CD8-positive, alpha-beta memory T cell (primary cell): ENCODE measurements around the gene KLHL33. TPM values are rescaled to one million over a fixed set of nuclear protein-coding genes. Genes with fewer than 3 reads are reported as not detected.

Experiments
- CTCF ChIA-PET: fragments of 350-600 bp; sonication (Branson Sonifier 250); formaldehyde crosslinking; loops from one replicate; lab custom pipeline; 2021; ENCODE audit warnings: antibody characterized with exemption; lab: Charles Lee
- POLR2A ChIA-PET: fragments of 350-600 bp; sonication (Branson Sonifier 250); formaldehyde crosslinking; loops from one replicate; lab custom pipeline; 2021; ENCODE audit warnings: antibody characterized with exemption; lab: Charles Lee
- DNase-seq, 5 donors: peaks; one replicate each; pipeline versions ENCODE4 v3.0.0 to v3.0.0-alpha.2; 2020 to 2022; ENCODE audit warnings: mixed read lengths in 1 of 5
- H3K27ac ChIP-seq: one replicate; pipeline ENCODE4 v1.7.0; 2013; ENCODE audit warnings: low read depth, mild to moderate bottlenecking, low read length, moderate library complexity
- H3K27me3 ChIP-seq: 2 replicates; pipeline ENCODE4 v1.7.0; 2013; ENCODE audit warnings: low read length, mild to moderate bottlenecking; ENCODE audit not compliant: insufficient read depth, poor library complexity, severe bottlenecking
- H3K36me3 ChIP-seq: 2 replicates; pipeline ENCODE4 v1.7.0; 2013; ENCODE audit warnings: mild to moderate bottlenecking, low read length, moderate library complexity; ENCODE audit not compliant: insufficient read depth
- H3K4me1 ChIP-seq: 2 replicates; pipeline ENCODE4 v1.7.0; 2013; ENCODE audit warnings: mild to moderate bottlenecking, low read length, moderate library complexity; ENCODE audit not compliant: insufficient read depth
- H3K4me3 ChIP-seq: 2 replicates; pipeline ENCODE4 v1.7.0; 2013; ENCODE audit warnings: mild to moderate bottlenecking, low read length
- H3K9me3 ChIP-seq: 2 replicates; pipeline ENCODE4 v1.7.0; 2013; ENCODE audit warnings: mild to moderate bottlenecking, low read length
- H3K27ac Mint-ChIP-seq, 8 donors: one replicate each; pipeline ENCODE4 v1.8.0; 2020 to 2021; ENCODE audit warnings: mixed read lengths in 8 of 8, mild to moderate bottlenecking in 6 of 8, inconsistent platforms in 3 of 8, moderate library complexity in 3 of 8
- H3K27me3 Mint-ChIP-seq, 2 donors: one replicate each; pipeline ENCODE4 v1.8.0; 2020 to 2021; ENCODE audit warnings: mixed read lengths in 2 of 2, mild to moderate bottlenecking in 1 of 2, moderate library complexity in 1 of 2
- H3K36me3 Mint-ChIP-seq, 3 donors: one replicate each; pipeline ENCODE4 v1.8.0; 2020 to 2021; ENCODE audit warnings: mixed read lengths in 3 of 3, inconsistent platforms in 1 of 3, mild to moderate bottlenecking in 1 of 3
- H3K4me1 Mint-ChIP-seq, 3 donors: one replicate each; pipeline ENCODE4 v1.8.0; 2020 to 2021; ENCODE audit warnings: mixed read lengths in 3 of 3, inconsistent platforms in 1 of 3, mild to moderate bottlenecking in 1 of 3
- H3K4me3 Mint-ChIP-seq, 7 donors: one replicate each; pipeline ENCODE4 v1.8.0; 2020 to 2021; ENCODE audit warnings: mixed read lengths in 7 of 7, mild to moderate bottlenecking in 6 of 7, moderate library complexity in 4 of 7, inconsistent platforms in 2 of 7
- H3K9me3 Mint-ChIP-seq, 5 donors: one replicate each; pipeline ENCODE4 v1.8.0; 2020 to 2022; ENCODE audit warnings: mixed read lengths in 5 of 5, mild to moderate bottlenecking in 3 of 5, moderate library complexity in 2 of 5, inconsistent platforms in 1 of 5
- polyA plus RNA-seq: library from polyadenylated mRNA; unstranded; fragments of 300-500 nt; fragmentation: Illumina TruSeq; gene quantifications from one replicate; pipeline ENCODE4 v1.2.3, GENCODE V29; 2021
- total RNA-seq, 2 experiments: library from RNA; stranded (reverse); gene quantifications; one replicate each; pipeline ENCODE4 v1.2.3, GENCODE V29; 2021

KLHL33 gene
- total and polyA plus RNA-seq, 3 experiments from 2014 or later: 0.09 to 0.12 (median 0.09) TPM

DNA sequence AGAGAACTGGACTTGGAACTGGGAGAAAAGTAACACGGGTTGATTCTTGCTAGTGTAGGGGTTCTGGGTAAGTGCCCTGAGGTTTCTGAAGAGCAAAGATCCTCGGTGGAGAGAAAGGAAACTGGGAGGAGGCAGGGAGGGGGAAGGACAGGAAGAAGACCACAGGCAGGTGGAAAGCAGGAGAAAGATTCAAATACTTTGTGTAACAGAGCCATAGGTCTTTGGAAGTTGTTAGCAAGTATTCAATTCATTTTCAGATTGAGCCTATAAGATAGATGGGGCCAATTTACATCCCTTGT lies 34.6 kb upstream of the KLHL33 start:
- ChIA-PET POLR2A (interaction anchor here (1.1 to 1.6 kb wide), 4 partner anchors 9 to 128 kb away, joined by 4 to 21 read pairs (median 12); partner anchors contain the start of genes APEX1, OSGEP, PARP2 and PIP4P1), CTCF (interaction anchor here (0.7 to 1.8 kb wide), 6 partner anchors 9 to 142 kb away, joined by 3 to 6 read pairs (median 4); partner anchors contain the start of gene PIP4P1)
- Histone ChIP-seq H3K4me3 (peak overlapping the region; percentile 90), H3K4me1 (peaks cover 50% of the 10 kb centered on the region), H3K27me3 (no peaks in the 10 kb centered on the region), H3K9me3 (no peaks in the 10 kb centered on the region), H3K36me3 (peaks cover 32% of the 10 kb centered on the region), H3K27ac (peak overlapping the region; percentile 82)
- Mint-ChIP-seq H3K27me3 (no peaks in the 10 kb centered on the region), H3K9me3 (no peaks in the 10 kb centered on the region), H3K36me3 (peaks cover 26 to 59% (median 30%) of the 10 kb centered on the region in 3 donors), H3K27ac (peak overlapping the region; percentile 78 to 100 (median 97)), H3K4me1 (peaks cover 49 to 63% (median 62%) of the 10 kb centered on the region in 3 donors), H3K4me3 (peak overlapping the region; percentile 94 to 100 (median 98))
- DNase-seq: no peak

DNA sequence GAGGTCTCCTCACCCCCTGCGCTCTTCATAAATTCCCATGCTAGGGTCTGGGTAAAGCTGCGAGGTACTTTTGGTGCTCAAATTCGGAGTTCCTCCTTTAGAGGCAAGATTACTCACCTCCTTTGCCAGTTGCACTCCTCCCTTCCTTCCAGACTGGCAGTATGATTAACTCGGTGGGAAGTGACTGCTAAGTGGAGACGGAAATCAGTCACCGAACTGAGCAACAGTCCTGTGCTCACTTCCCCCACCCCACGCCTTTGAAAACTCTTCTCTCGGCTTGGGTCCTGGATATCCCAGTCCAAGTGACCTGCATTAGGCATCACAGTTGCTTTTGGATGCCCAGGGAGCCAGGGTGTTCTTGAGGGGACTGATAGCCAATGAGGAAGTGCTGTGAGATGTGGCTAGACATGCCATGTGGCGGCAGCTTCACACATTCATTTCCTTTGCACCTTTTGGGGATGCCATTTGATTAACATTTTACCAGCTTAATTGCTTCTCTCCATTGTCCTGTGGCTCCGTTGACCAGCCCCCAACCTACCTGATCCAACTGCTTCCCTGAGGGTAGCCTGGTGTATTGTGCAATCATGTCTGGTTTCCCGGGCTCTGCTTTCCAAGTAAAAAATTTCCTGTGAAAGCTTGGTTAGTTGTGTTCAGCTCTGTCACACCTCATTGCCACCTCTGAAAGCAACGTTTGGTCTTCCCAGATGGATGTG lies 34.1 kb upstream of the KLHL33 start:
- Histone ChIP-seq H3K36me3 (peaks cover 27% of the 10 kb centered on the region), H3K9me3 (no peaks in the 10 kb centered on the region), H3K4me3 (peak overlapping the region; percentile 90), H3K4me1 (peaks cover 45% of the 10 kb centered on the region), H3K27me3 (no peaks in the 10 kb centered on the region), H3K27ac (peak overlapping the region; percentile 82)
- peaks cover 48 to 58% (median 57%) of the 10 kb centered on the region in 3 donors for H3K4me1 Mint-ChIP-seq
- H3K36me3 Mint-ChIP-seq: peaks cover 21 to 54% (median 25%) of the 10 kb centered on the region in 3 donors
- H3K27ac Mint-ChIP-seq: peak overlapping the region; percentile 78 to 100 (median 97)
- CTCF ChIA-PET: interaction anchor here (0.8 to 1.8 kb wide), 9 partner anchors 8 to 143 kb away, joined by 3 to 7 read pairs (median 4); partner anchors contain the start of genes PARP2 and PIP4P1
- peak; percentile 28 to 66 (median 41) for DNase-seq
- H3K9me3 Mint-ChIP-seq: no peaks in the 10 kb centered on the region
- H3K4me3 Mint-ChIP-seq: peak overlapping the region; percentile 94 to 100 (median 98)
- H3K27me3 Mint-ChIP-seq: no peaks in the 10 kb centered on the region
- POLR2A ChIA-PET: interaction anchor here (1.1 to 1.6 kb wide), 5 partner anchors 9 to 144 kb away, joined by 3 to 21 read pairs (median 6); partner anchors contain the start of genes APEX1, OSGEP, PARP2 and PIP4P1

- no peaks in the 10 kb centered on the region for H3K27me3 Mint-ChIP-seq
- DNase-seq: peak; percentile 76 to 94 (median 82)
- peak within 1 kb of the TSS; percentile 82 for H3K27ac ChIP-seq
- CTCF ChIA-PET: interaction anchor here (0.9 to 1.8 kb wide), 8 partner anchors 10 to 144 kb away, joined by 3 to 7 read pairs (median 4); partner anchors contain the start of gene PARP2
- H3K4me3 Mint-ChIP-seq: peak within 1 kb of the TSS; percentile 94 to 100 (median 98)
- POLR2A ChIA-PET: interaction anchor here (1.1 to 1.6 kb wide), 4 partner anchors 8 to 144 kb away, joined by 3 to 21 read pairs (median 12); partner anchors contain the start of genes APEX1, OSGEP, PARP2 and PIP4P1
- peaks cover 41 to 51% (median 50%) of the 10 kb centered on the region in 3 donors for H3K4me1 Mint-ChIP-seq
- H3K4me3 ChIP-seq: peak within 1 kb of the TSS; percentile 90
- peak within 1 kb of the TSS; percentile 78 to 100 (median 97) for H3K27ac Mint-ChIP-seq
- peaks cover 21% of the 10 kb centered on the region for H3K36me3 ChIP-seq
- H3K4me1 ChIP-seq: peaks cover 41% of the 10 kb centered on the region
- peaks cover 15 to 47% (median 18%) of the 10 kb centered on the region in 3 donors for H3K36me3 Mint-ChIP-seq
- no peaks in the 10 kb centered on the region for H3K9me3 Mint-ChIP-seq
- no peaks in the 10 kb centered on the region for H3K9me3 ChIP-seq
- no peaks in the 10 kb centered on the region for H3K27me3 ChIP-seq
Measured at GRCh38 chr14:20469242-20469889, 33.4 kb upstream of the KLHL33 start, which contains the start of gene PNP. Gene PNP (plus strand): TSS chr14:20469406. CDS start chr14:20469525, 119 bp downstream.

DNA sequence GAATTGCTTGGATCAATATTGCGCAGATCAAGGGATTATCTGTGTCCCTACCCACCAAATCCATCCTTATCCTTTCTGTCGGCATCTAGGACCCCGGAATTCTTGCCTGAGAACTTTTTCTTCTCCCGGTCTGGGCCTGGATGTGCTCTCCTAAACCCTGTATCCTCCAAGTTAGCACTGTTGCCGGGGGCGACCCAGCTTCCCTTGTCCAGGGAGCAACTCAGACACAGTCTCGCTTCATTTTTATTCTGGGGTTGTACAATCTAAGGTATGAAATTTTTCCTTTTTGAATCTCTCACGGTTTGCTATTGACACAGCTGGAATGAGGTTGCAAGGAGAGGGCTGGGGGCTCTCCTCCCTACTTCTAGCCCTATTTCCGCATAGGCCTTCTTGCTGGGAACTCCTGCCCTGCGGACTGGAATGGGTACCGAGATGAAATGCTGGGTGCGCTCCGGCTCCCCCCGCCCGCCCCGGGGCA lies 32.8 kb upstream of the KLHL33 start:
- CTCF ChIA-PET: interaction anchor here (1.5 to 1.8 kb wide), 3 partner anchors 13 to 138 kb away, joined by 5 to 6 read pairs (median 6); no protein-coding TSS in a partner anchor
- H3K36me3 Mint-ChIP-seq: peaks cover 10 to 41% (median 13%) of the 10 kb centered on the region in 3 donors
- Histone ChIP-seq H3K4me3 (peak overlapping the region; percentile 90), H3K27ac (peak overlapping the region; percentile 82), H3K36me3 (peaks cover 15% of the 10 kb centered on the region), H3K9me3 (no peaks in the 10 kb centered on the region), H3K4me1 (peaks cover 36% of the 10 kb centered on the region), H3K27me3 (no peaks in the 10 kb centered on the region)
- peak overlapping the region; percentile 94 to 100 (median 98) for H3K4me3 Mint-ChIP-seq
- H3K9me3 Mint-ChIP-seq: no peaks in the 10 kb centered on the region
- peaks cover 36 to 46% (median 44%) of the 10 kb centered on the region in 3 donors for H3K4me1 Mint-ChIP-seq
- H3K27me3 Mint-ChIP-seq: no peaks in the 10 kb centered on the region
- H3K27ac Mint-ChIP-seq: peak overlapping the region; percentile 78 to 100 (median 97)
- POLR2A ChIA-PET: interaction anchor here (0.6 to 1.6 kb wide), 2 partner anchors 14 kb away, joined by 3 to 18 read pairs; partner anchors contain the start of genes APEX1 and OSGEP
- no peak for DNase-seq

- POLR2A ChIA-PET: interaction anchor here (0.8 to 2.1 kb wide), 10 partner anchors 8 to 222 kb away, joined by 3 to 21 read pairs (median 6); partner anchors contain the start of genes PARP2 and PNP
- DNase-seq: peak; percentile 98 to 99 (median 99)
- peak within 1 kb of the TSS; percentile 91 to 98 (median 96) for H3K27ac Mint-ChIP-seq
Measured at GRCh38 chr14:20461225-20462141, 25.5 kb upstream of the KLHL33 start, which contains the start of gene PIP4P1. Gene PIP4P1 (minus strand): TSS chr14:20461434. CDS start chr14:20461325, 109 bp downstream.

DNA sequence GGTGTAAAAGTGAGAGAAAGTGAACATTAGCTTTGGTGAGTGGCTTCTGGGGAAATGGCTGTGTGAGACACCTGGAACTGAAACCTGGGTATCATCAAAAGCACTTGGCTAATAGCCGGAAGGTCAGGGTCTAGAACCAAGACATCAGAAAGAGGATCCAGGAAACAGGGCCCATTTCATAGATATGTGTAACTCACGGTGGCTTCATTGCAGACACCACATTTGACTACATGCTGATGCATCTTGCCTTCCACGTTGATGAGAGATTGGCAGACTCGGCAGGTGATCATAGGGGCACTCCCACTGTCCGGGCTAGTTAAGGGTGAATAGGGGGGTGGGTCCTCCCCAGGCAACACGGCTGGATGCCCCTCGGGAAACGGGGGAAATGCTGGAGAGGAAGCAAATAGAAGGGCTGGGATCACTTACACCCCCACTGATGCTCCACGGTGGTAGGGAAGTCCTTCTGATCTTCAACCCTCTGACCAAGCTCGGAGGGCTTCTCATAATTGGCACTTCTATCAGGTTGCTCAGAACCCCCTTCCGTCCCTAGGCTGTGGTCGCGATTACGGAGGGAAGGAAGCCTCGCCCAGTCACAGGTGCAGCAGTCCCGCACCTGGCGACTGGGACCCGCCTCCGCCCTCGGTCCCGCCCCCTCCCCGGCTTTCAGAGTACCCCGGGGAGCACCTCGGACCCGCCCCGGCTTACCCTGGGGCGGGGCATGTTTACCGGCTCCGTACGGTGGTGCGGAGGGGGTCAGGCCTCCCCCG lies 24.7 kb upstream of the KLHL33 start:
- Histone ChIP-seq H3K4me3 (peak overlapping the region; percentile 57), H3K27ac (peak overlapping the region; percentile 75), H3K4me1 (peaks cover 36% of the 10 kb centered on the region), H3K9me3 (no peaks in the 10 kb centered on the region), H3K36me3 (peaks cover 44% of the 10 kb centered on the region), H3K27me3 (no peaks in the 10 kb centered on the region)
- CTCF ChIA-PET: interaction anchor here (1.1 to 2.7 kb wide), 2 partner anchors 45 to 133 kb away, joined by 3 to 11 read pairs; no protein-coding TSS in a partner anchor
- Mint-ChIP-seq H3K27me3 (peaks cover 0 to 6% of the 10 kb centered on the region in 2 donors), H3K9me3 (no peaks in the 10 kb centered on the region), H3K4me1 (peaks cover 29 to 41% (median 34%) of the 10 kb centered on the region in 3 donors), H3K36me3 (peaks cover 0 to 28% (median 13%) of the 10 kb centered on the region in 3 donors), H3K27ac (peak overlapping the region; percentile 91 to 98 (median 96)), H3K4me3 (peak overlapping the region; percentile 86 to 95 (median 89))
- POLR2A ChIA-PET: interaction anchor here (1.0 to 2.1 kb wide), 9 partner anchors 9 to 223 kb away, joined by 3 to 21 read pairs (median 7); partner anchors contain the start of genes PARP2 and PNP
- DNase-seq: peak in 4 of 5 donors; percentile 49 to 79 (median 70)

More at GRCh38 chr14:20461225-20462141, 25.5 kb upstream of the KLHL33 start, which contains the start of gene PIP4P1:
- CTCF ChIA-PET: interaction anchor here (0.8 to 2.7 kb wide), 8 partner anchors 9 to 149 kb away, joined by 3 to 11 read pairs (median 4); no protein-coding TSS in a partner anchor
- Histone ChIP-seq H3K27me3 (no peaks in the 10 kb centered on the region), H3K9me3 (no peaks in the 10 kb centered on the region), H3K4me1 (peaks cover 28% of the 10 kb centered on the region), H3K36me3 (peaks cover 40% of the 10 kb centered on the region), H3K27ac (peak within 1 kb of the TSS; percentile 75), H3K4me3 (peak within 1 kb of the TSS; percentile 78)
- Mint-ChIP-seq H3K27me3 (peaks cover 0 to 6% of the 10 kb centered on the region in 2 donors), H3K9me3 (no peaks in the 10 kb centered on the region), H3K4me3 (peak within 1 kb of the TSS; percentile 86 to 95 (median 89)), H3K4me1 (peaks cover 29 to 41% (median 34%) of the 10 kb centered on the region in 3 donors), H3K36me3 (peaks cover 0 to 28% (median 13%) of the 10 kb centered on the region in 3 donors)
